Activated T-helper 17 cell treated with anti-CD3 and anti-CD28 coated beads, Interleukin-2, amount 50 U/mL, for 72 hours (primary cell): ENCODE data around the gene GNAO1. TPM values are rescaled to one million over a fixed set of nuclear protein-coding genes. Genes with fewer than 3 reads are reported as not detected.

ENCODE experiments used
- ATAC-seq: fragments of 150-1000 bp; cut with Tn5 transposase; replicated peaks from 2 replicates; pipeline ENCODE4 v1.10.0; 2021; ENCODE audit warnings: mild to moderate bottlenecking, moderate library complexity
- H3K27ac Mint-ChIP-seq: one replicate; pipeline ENCODE4 v1.8.0; 2022; ENCODE audit warnings: mixed read lengths
- H3K27me3 Mint-ChIP-seq: one replicate; pipeline ENCODE4 v1.8.0; 2022; ENCODE audit warnings: mixed read lengths
- H3K36me3 Mint-ChIP-seq: one replicate; pipeline ENCODE4 v1.8.0; 2022; ENCODE audit warnings: low read depth, mild to moderate bottlenecking, mixed read lengths
- H3K4me1 Mint-ChIP-seq: one replicate; pipeline ENCODE4 v1.8.0; 2022; ENCODE audit warnings: mixed read lengths
- H3K4me3 Mint-ChIP-seq: one replicate; pipeline ENCODE4 v1.8.0; 2022; ENCODE audit warnings: mild to moderate bottlenecking, mixed read lengths
- H3K9me3 Mint-ChIP-seq: one replicate; pipeline ENCODE4 v1.8.0; 2022; ENCODE audit warnings: mixed read lengths
- total RNA-seq, 2 donors: library from RNA; stranded (reverse); gene quantifications; one replicate each; pipeline ENCODE4 v1.2.3, GENCODE V29; 2022

GNAO1 gene
- total RNA-seq, 2 donors from 2014 or later = 0.41 to 0.74 TPM

DNA sequence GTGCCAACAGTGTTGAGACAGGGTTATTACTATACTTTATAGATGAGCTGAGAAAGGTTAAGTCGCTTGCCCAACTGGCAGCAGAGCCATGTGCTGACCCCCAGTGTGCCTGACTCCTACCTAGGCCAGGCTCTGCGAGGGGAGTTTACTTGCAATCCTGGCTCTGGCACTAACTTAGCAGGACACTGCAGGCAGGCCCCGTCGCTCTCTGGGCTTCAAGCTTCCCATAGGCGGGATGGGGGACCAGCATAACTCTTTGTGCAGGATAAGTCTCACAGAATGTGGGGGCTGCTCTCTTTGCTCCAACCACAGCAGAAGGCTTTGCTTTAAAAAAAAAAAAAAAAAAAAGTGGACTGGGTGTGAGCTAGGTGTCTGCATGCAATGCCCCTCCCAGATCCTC lies 102.7 kb downstream of the GNAO1 start:
- Mint-ChIP-seq H3K27me3 (no peaks in the 10 kb centered on the region), H3K9me3 (no peaks in the 10 kb centered on the region), H3K36me3 (no peaks in the 10 kb centered on the region), H3K4me1 (peaks cover 5% of the 10 kb centered on the region), H3K4me3 (no peak overlapping the region), H3K27ac (no peak overlapping the region)
- ATAC-seq = no peak

DNA sequence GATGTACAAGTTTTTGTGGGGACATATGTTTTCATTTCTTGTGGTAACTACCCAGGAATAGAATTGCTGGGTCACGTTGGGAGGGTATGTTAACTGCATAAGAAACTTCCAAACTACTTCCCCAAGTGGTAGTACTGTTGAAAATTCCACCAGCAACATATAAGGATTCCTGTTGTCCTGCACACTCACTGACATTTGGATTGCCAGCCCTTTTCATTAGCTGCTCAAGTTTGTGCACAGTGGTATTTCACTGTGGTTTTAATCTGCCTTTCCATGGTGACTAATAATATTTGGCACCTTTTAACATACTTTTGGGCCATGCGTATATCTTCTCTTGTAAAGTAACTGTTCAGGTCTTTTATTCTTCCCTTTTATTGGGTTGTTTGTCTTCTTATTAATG lies 103.3 kb downstream of the GNAO1 start:
- no peak overlapping the region for H3K4me3 Mint-ChIP-seq
- peaks cover 5% of the 10 kb centered on the region for H3K4me1 Mint-ChIP-seq
- H3K36me3 Mint-ChIP-seq = no peaks in the 10 kb centered on the region
- ATAC-seq = no peak
- no peaks in the 10 kb centered on the region for H3K27me3 Mint-ChIP-seq
- no peaks in the 10 kb centered on the region for H3K9me3 Mint-ChIP-seq
- no peak overlapping the region for H3K27ac Mint-ChIP-seq

DNA sequence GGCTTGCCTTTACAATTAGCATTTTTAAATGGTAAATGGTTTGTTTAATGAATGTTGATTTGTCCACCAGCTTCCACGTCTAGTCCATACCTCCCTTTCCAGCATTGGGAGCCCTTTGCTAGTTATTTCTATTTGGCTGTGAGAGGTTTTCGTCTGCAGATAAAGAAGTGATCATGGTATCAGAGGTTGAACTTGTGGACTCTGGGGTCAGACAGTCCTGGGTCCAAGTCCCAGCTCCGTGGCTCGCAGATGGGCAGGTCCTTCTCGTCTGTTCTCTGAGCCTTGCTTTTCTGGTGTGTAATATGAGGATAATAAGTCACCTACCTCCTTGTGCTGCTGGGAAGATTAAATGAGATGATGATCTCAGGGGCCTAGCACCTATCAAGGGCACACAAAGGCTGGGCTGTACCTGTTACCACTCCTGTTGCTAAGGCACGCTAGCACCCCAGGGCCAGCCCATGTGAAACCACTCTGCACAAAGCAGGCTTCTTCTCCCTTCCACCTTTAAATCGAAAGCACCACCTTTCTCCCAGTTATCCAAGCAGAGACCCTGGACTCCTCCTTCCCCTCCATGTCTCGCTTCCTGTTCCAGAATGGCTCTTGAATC lies 103.9 kb downstream of the GNAO1 start:
- peaks cover 5% of the 10 kb centered on the region for H3K4me1 Mint-ChIP-seq
- no peak for ATAC-seq
- no peaks in the 10 kb centered on the region for H3K9me3 Mint-ChIP-seq
- no peak overlapping the region for H3K4me3 Mint-ChIP-seq
- no peak overlapping the region for H3K27ac Mint-ChIP-seq
- no peaks in the 10 kb centered on the region for H3K27me3 Mint-ChIP-seq
- H3K36me3 Mint-ChIP-seq = no peaks in the 10 kb centered on the region

DNA sequence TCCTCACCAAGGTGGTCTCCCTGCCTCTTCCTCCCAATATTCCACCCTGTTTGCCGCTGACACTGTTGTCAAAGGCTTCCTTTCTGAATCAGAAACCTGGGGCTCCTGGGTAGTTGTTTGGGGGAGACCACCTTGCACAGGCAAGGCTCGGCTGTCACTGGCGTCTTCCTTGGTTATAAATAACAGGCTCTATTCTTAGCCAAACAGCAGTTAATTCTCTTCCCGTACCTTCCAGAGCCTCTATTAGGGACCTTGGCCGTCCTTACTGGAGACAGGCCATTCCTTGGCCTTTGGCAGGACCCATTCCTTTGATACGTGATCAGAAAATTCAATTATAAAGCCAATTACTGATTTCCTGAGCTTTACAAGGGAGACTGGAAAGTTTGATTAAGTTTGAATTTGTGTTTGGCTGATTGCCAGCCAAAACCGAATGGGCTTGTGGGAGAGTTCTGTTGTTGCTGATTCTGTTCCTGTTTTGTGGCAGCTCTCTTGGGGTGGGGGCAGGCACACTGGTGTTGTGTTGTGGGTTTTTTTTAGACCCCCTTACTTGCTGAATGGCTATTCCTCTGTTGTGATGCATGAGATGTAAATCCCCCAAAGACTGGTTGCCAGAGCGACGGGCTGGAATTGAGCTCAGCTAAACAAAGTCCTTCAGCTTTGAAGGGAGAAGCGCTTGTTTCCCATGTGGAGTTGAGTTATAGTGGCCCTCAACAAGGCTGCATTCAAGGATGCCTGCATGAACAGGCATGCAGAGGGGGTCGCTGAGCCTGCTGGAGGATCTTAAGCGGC lies 104.6 kb downstream of the GNAO1 start:
- Mint-ChIP-seq H3K4me3 (no peak overlapping the region), H3K27me3 (no peaks in the 10 kb centered on the region), H3K27ac (no peak overlapping the region)

DNA sequence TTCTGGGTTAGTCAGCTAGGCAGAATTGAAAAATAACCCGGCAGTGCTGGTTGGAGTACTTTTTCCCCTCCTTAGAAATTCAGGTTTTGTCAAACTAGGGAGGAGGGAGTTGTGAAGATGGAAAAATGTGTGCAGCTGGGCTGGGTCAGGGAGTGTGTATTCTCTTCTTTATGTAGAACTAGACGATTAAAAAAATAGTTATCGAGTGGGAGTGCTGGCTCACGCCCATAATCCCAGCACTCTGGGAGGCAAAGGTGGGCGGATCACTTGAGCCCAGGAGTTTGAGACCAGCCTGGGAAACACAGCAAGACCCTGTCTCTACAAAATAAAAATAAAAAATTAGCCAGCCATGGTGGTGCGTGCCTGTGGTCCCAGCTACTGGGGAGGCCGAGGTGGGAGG lies 106.4 kb downstream of the GNAO1 start:
- Mint-ChIP-seq H3K27ac (no peak overlapping the region), H3K4me1 (peaks cover 5% of the 10 kb centered on the region), H3K9me3 (no peaks in the 10 kb centered on the region), H3K27me3 (no peaks in the 10 kb centered on the region), H3K4me3 (no peak overlapping the region), H3K36me3 (no peaks in the 10 kb centered on the region)
- no peak for ATAC-seq

More for the DNA sequence above, 104.6 kb downstream of the GNAO1 start:
- H3K36me3 Mint-ChIP-seq = no peaks in the 10 kb centered on the region
- peaks cover 5% of the 10 kb centered on the region for H3K4me1 Mint-ChIP-seq
- ATAC-seq = no peak
- no peaks in the 10 kb centered on the region for H3K9me3 Mint-ChIP-seq

DNA sequence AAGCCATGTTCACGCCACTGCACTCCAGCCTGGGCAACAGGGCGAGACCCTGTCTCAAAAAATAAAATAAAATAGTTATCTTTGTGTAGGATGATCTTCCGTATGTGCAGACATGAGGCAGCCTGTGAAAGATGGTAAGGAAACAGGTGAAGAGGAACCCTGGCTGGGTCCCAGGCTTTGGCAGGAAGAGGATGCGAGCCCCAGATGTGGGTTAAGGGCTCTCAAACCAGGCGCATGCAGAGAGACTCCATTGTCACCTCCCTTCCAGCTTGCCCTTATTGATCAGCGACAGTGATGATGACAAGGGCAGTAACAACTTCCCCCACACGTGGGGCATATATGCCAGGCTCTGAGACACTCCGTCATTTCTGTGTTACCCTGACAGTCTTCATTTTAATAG lies 106.8 kb downstream of the GNAO1 start:
- H3K36me3 Mint-ChIP-seq = no peaks in the 10 kb centered on the region
- ATAC-seq = no peak
- peaks cover 5% of the 10 kb centered on the region for H3K4me1 Mint-ChIP-seq
- no peak overlapping the region for H3K4me3 Mint-ChIP-seq
- no peaks in the 10 kb centered on the region for H3K9me3 Mint-ChIP-seq
- no peak overlapping the region for H3K27ac Mint-ChIP-seq
- H3K27me3 Mint-ChIP-seq = no peaks in the 10 kb centered on the region

DNA sequence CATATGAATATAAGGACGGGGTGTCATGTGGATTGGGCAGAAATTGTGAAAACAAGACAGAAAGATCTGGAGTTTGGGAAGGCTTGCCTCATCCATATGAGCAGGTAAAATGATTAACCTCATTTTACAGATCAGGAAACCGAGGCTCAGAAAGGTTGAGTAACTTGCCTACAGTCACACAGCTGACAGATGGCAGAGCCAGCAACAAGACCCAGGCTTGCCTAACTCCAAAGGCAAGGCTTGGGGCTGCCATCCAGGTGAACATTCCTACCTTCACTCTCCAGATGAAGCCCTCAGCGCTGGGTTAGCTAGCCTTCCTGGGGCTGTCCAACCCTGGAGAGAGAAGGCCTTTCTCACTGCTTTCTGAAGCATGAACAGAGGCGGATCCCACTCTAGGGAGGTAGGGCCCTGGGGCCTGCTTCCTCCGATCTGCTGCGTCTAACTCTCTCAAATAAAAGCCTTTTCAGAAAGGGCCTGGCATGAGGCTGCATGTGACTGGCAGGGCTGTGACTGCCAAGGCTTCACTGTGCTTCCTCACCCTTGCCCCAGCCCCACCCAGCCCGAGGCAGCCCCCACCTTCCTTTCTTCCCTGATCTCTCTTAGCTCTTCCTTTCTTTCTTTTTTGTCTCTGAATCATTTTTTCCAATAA lies 107.8 kb downstream of the GNAO1 start:
- Mint-ChIP-seq H3K27ac (no peak overlapping the region), H3K27me3 (no peaks in the 10 kb centered on the region), H3K4me1 (peaks cover 5% of the 10 kb centered on the region), H3K4me3 (no peak overlapping the region), H3K36me3 (no peaks in the 10 kb centered on the region), H3K9me3 (no peaks in the 10 kb centered on the region)
- ATAC-seq = no peak

DNA sequence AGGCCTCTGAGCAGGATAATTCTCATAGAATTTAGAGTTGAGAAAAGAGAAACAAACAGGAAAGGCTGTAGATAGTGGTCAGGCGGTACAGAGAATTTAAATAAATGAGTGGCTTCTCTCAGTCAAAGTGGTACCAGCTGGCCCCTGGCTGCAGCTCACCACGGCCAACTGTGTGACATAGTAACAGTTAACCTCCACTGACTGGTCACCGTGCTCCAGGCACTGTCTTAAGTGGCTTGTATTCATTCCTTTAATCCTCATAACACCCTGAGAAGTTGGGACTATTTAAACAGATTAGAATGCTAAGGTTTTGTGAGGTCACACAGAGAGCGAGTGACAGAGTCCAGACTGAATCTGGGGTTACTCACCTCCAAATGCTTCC lies 108.9 kb downstream of the GNAO1 start:
- Mint-ChIP-seq H3K36me3 (no peaks in the 10 kb centered on the region), H3K27me3 (no peaks in the 10 kb centered on the region), H3K4me1 (peaks cover 5% of the 10 kb centered on the region), H3K4me3 (no peak overlapping the region), H3K9me3 (no peaks in the 10 kb centered on the region), H3K27ac (no peak overlapping the region)
- ATAC-seq = no peak

DNA sequence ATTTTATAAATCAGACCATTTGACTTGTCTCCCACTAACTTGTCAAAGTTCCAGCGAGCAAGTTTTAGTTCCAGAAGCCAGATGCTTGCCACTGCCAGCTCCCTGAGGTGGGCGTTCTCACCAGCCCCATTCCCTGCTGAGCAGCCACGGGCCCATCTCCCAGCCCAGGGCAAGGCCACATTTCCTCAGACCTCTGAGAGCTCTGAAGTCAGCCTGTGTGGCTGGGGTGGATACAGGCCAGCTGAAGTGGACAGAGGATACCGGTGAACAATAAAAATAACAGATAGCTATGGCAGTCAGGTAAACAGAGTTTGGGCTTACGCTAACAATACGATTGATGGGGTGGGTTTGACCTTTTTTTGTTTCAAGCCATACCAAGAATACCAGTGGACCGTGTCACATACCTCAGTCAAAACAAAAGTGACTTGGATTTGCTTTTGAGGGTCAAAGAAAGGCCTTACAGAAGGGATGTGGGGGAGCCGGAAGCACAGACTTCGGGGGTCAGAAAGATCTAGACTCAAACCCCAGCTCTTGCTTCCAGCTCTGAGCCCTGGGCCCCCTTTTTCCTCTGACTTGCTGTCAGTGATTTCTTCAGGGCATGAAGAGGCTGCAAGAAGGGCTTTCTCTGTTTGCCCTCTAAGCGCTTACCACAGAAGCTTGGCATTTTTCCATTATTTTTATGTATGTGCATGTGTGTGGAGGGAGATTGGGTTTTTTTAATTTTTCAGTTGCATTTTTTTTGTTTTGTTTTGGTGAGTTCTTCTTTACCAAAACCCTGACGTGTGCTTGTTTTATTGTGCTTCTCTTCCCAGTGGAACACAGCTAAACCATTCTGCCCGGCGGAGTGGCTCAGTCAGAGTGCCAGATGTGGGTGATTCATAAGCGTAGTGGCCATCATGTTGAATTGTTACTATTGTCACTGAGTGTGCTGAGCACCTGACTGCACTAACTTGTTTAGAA lies 109.9 kb downstream of the GNAO1 start:
- H3K4me3 Mint-ChIP-seq = no peak overlapping the region
- no peaks in the 10 kb centered on the region for H3K36me3 Mint-ChIP-seq
- no peak for ATAC-seq
- no peaks in the 10 kb centered on the region for H3K4me1 Mint-ChIP-seq
- H3K9me3 Mint-ChIP-seq = no peaks in the 10 kb centered on the region
- no peaks in the 10 kb centered on the region for H3K27me3 Mint-ChIP-seq
- H3K27ac Mint-ChIP-seq = no peak overlapping the region

DNA sequence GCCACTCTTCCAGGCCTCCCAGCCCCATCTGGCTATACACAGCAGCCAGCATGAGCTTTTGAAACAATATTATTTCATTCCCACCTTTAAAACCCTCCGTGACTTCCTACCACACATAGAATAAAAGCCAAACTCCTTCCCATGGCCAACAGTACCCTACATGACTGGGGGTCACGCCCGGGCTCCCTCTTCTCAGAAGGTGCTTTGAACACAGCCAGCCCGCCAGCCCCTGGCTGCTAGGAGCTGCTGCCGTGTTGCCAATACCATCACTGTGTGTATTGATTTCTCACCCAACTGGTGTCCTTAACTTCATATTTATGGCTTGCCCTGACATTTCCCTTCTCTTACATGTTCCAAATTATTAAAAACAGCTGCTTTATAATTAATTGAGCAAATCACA lies 111.2 kb downstream of the GNAO1 start:
- Mint-ChIP-seq H3K4me1 (no peaks in the 10 kb centered on the region), H3K27me3 (no peaks in the 10 kb centered on the region), H3K36me3 (no peaks in the 10 kb centered on the region), H3K9me3 (no peaks in the 10 kb centered on the region), H3K4me3 (no peak overlapping the region), H3K27ac (no peak overlapping the region)
- no peak for ATAC-seq

DNA sequence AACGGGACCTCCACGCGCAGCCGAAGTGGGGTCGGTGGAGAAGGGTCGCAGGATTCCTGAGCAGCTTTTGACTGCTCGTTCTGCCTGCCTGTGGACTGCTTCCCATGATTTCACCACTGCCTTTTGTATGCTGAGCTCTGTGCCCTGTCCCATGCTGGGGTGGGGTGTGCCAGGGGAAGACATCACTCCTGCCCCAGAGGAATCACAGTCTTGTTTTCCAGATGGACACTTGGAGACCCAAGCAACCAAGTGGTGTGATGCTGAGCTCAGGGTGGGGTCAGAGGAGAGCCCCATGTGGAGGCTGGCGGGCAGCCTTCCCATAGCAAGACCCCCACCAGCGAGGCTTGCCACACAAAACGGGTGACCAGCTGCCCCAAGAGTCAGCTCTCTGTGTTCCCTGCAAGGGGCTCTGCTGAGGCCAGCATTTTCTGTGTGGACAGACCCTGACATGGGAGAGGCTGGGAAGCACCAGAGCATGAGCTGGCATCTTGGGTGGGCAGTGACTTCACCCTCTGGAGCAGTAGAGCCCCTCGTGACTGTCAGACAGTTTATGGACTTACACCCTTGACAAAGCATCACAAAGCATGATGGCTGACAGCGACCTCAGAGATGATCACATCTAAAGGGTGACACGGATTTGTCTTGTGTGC lies 111.9 kb downstream of the GNAO1 start:
- no peak overlapping the region for H3K4me3 Mint-ChIP-seq
- H3K9me3 Mint-ChIP-seq = no peaks in the 10 kb centered on the region
- no peak for ATAC-seq
- H3K27ac Mint-ChIP-seq = no peak overlapping the region
- no peaks in the 10 kb centered on the region for H3K4me1 Mint-ChIP-seq
- no peaks in the 10 kb centered on the region for H3K27me3 Mint-ChIP-seq
- no peaks in the 10 kb centered on the region for H3K36me3 Mint-ChIP-seq

DNA sequence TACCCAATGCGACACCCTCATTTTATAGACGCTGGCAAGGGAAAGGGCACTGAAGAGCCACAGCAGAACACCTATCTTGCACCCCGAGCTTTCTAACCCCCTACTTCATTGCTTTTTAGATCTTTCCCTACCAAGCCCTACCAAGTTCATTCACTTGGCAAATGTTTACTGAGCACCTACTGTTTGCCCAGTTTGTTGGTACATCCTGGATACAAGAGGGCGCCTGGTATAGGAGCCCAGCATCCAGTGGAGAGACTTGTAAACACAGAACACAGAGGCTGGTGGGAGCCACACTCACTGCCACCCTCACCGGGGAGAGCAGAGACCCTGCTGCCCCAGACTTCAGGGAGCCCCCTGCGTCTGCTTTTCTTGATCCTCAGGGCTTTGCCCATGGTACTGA lies 112.6 kb downstream of the GNAO1 start:
- Mint-ChIP-seq H3K9me3 (no peaks in the 10 kb centered on the region), H3K27ac (no peak overlapping the region), H3K36me3 (no peaks in the 10 kb centered on the region), H3K4me3 (no peak overlapping the region), H3K4me1 (peaks cover 5% of the 10 kb centered on the region), H3K27me3 (no peaks in the 10 kb centered on the region)
- no peak for ATAC-seq

DNA sequence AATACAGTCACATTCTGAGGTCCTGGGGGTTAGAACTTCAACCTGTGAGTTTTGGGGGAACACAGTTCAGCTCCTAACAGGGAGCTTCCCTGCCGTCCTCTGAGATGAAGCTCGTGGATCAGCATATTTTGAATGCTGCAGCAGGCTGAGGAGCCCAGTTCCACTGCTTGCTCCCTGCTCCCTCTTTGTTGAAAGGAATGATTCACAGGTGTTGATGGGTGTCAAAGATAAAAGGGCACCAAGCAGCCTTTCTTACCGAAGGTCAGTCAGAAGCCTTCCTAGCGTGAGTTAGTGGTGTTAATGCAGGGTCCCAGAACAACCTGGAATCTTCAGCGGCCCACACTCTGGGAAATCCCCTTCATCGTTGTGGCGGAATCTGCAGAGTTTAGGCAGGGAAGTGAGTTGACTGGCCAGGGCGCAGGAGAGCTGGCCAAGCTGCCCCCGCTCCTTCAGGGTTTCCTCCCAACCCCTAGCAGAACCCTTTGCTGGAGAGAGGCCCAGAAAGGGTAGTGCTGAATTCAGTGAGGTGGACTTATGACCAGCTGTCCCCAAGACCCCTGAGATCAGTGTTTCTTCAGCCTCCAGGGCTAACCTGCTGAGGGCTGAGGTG lies 114.8 kb downstream of the GNAO1 start:
- Mint-ChIP-seq H3K4me1 (peaks cover 5% of the 10 kb centered on the region), H3K36me3 (no peaks in the 10 kb centered on the region), H3K27ac (no peak overlapping the region), H3K27me3 (no peaks in the 10 kb centered on the region), H3K9me3 (no peaks in the 10 kb centered on the region), H3K4me3 (no peak overlapping the region)
- ATAC-seq = no peak
